Type B pancreatic cell (in vitro differentiated cells): ENCODE measurements around the gene TMEM229B. TPM values are rescaled to one million over a fixed set of nuclear protein-coding genes. Genes with fewer than 3 reads are reported as not detected.

ENCODE experiments used
- DNase-seq: peaks from one replicate; pipeline ENCODE4 v3.0.0; 2021; ENCODE audit warnings: mixed read lengths; ENCODE audit not compliant: unreplicated experiment; ENCODE audit errors: extremely low spot score
- H3K27ac Mint-ChIP-seq: 2 replicates; pipeline ENCODE4 v1.8.0; 2021; ENCODE audit warnings: mild to moderate bottlenecking, mixed read lengths
- H3K27me3 Mint-ChIP-seq: 2 replicates; pipeline ENCODE4 v1.8.0; 2021; ENCODE audit warnings: mixed read lengths
- H3K36me3 Mint-ChIP-seq: 2 replicates; pipeline ENCODE4 v1.8.0; 2021; ENCODE audit warnings: mixed read lengths
- H3K4me1 Mint-ChIP-seq: one replicate; pipeline ENCODE4 v1.8.0; 2021; ENCODE audit warnings: mixed read lengths; ENCODE audit not compliant: unreplicated experiment
- H3K4me3 Mint-ChIP-seq: 2 replicates; pipeline ENCODE4 v1.8.0; 2021; ENCODE audit warnings: mild to moderate bottlenecking, mixed read lengths
- H3K9me3 Mint-ChIP-seq: 2 replicates; pipeline ENCODE4 v1.8.0; 2021; ENCODE audit warnings: mixed read lengths
- total RNA-seq: library from RNA; stranded (reverse); gene quantifications from 2 replicates; pipeline ENCODE4 v1.2.1, GENCODE V29; 2021; ENCODE audit warnings: low replicate concordance
- TF ChIP-seq, protein P1 (sequence below): fragments of 200-600 bp; sonication (generic); conservative IDR thresholded peaks from 2 replicates; pipeline ENCODE4 v1.5.0; 2021; ENCODE audit warnings: antibody characterized with exemption, mild to moderate bottlenecking

TMEM229B gene
- total RNA-seq, 1 donor from 2014 or later, result 2.1 TPM

GRCh38 chr14:67492538-67492937 lies 4.0 kb upstream of the TMEM229B start:
- Mint-ChIP-seq H3K4me3 (no peak overlapping the region), H3K36me3 (peaks cover 5% of the 10 kb centered on the region), H3K27me3 (peaks cover 3% of the 10 kb centered on the region), H3K4me1 (peaks cover 6% of the 10 kb centered on the region), H3K9me3 (peaks cover 8% of the 10 kb centered on the region), H3K27ac (no peak overlapping the region)
- no peak for DNase-seq
- TF ChIP-seq, protein P1, sequence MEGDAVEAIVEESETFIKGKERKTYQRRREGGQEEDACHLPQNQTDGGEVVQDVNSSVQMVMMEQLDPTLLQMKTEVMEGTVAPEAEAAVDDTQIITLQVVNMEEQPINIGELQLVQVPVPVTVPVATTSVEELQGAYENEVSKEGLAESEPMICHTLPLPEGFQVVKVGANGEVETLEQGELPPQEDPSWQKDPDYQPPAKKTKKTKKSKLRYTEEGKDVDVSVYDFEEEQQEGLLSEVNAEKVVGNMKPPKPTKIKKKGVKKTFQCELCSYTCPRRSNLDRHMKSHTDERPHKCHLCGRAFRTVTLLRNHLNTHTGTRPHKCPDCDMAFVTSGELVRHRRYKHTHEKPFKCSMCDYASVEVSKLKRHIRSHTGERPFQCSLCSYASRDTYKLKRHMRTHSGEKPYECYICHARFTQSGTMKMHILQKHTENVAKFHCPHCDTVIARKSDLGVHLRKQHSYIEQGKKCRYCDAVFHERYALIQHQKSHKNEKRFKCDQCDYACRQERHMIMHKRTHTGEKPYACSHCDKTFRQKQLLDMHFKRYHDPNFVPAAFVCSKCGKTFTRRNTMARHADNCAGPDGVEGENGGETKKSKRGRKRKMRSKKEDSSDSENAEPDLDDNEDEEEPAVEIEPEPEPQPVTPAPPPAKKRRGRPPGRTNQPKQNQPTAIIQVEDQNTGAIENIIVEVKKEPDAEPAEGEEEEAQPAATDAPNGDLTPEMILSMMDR, result no peak

DNA sequence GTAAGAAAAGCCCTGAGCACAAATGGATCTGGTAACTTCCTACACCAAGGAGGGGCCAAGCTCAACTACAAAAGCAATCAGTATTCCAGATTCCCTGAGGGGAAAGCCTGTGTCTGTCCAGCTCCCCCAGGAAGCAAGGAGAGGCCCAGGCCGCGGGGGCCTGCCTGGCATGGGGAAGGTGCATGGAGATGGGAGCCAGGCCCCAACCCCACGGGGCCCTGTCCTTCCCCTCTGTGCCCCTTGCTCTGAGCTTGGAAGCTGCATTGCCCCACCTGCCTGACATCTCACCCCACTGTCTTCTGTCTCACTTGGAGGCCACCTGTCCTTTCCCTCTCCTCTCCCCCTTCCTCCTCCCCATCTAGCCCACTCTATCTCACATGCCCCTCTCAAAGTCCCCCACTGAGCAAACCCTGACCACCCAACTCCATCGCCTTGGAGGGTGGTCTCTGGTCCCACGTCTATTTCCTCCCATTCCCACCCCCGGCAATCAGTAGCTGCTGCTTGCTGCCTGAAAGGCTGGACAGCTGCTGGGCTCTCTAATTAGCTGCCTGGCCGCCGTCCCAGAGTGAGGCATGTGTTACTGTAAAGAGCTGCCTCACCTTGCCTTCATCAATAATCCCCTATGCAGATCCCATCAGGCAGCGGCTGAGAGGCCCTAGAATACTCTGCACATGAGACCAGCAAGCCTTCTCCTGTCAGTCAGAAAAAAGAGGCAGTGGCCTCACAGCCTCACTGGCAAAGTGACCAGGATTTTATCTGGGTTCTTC lies 3.4 kb upstream of the TMEM229B start:
- no peak overlapping the region for H3K27ac Mint-ChIP-seq
- no peak for DNase-seq
- H3K9me3 Mint-ChIP-seq, result peaks cover 8% of the 10 kb centered on the region
- H3K4me3 Mint-ChIP-seq, result no peak overlapping the region
- H3K36me3 Mint-ChIP-seq, result peaks cover 5% of the 10 kb centered on the region
- peaks cover 6% of the 10 kb centered on the region for H3K4me1 Mint-ChIP-seq
- peaks cover 3% of the 10 kb centered on the region for H3K27me3 Mint-ChIP-seq
- TF ChIP-seq, protein P1, result no peak

- Mint-ChIP-seq H3K27me3 (peaks cover 3% of the 10 kb centered on the region), H3K9me3 (peaks cover 8% of the 10 kb centered on the region), H3K27ac (no peak overlapping the region), H3K36me3 (peaks cover 5% of the 10 kb centered on the region), H3K4me1 (peaks cover 6% of the 10 kb centered on the region), H3K4me3 (no peak overlapping the region)
- DNase-seq, result no peak
- TF ChIP-seq, protein P1, result no peak
Observed at GRCh38 chr14:67491285-67491684, 2.8 kb upstream of the TMEM229B start.

DNA sequence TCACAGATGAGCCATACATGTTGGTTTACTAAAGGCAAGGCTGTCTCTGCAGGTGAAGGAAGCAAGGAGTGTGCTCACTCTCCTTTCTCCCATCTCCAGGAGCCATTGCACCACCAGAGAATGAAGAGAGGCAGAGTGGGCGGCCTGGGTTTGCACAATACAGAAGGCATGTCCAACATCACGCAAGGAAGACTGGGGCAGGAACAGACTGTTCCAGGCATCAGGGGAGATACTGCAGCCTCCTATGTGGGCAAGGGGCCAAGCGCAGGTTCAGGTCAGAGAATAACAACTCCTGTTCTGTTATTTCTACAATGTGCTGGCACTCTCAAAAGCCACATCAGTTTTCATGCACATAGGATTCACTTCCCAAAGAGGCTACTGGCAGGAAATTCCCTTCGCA lies 1.7 kb upstream of the TMEM229B start:
- TF ChIP-seq, protein P1, result no peak
- Mint-ChIP-seq H3K27ac (no peak overlapping the region), H3K4me1 (peaks cover 6% of the 10 kb centered on the region), H3K9me3 (peaks cover 8% of the 10 kb centered on the region), H3K4me3 (no peak overlapping the region), H3K27me3 (peaks cover 3% of the 10 kb centered on the region), H3K36me3 (peaks cover 5% of the 10 kb centered on the region)
- DNase-seq, result no peak

GRCh38 chr14:67487332-67487731 lies 1.2 kb downstream of the TMEM229B start:
- DNase-seq, result no peak
- Mint-ChIP-seq H3K4me3 (no peak overlapping the region), H3K9me3 (no peaks in the 10 kb centered on the region), H3K4me1 (peaks cover 5% of the 10 kb centered on the region), H3K36me3 (no peaks in the 10 kb centered on the region), H3K27me3 (peaks cover 3% of the 10 kb centered on the region), H3K27ac (no peak overlapping the region)
- TF ChIP-seq, protein P1, result no peak
